GM19240 (cell line): ENCODE measurements around the gene CMBL.
"Not testable (repeated sequence)": the region's sequence is repeated elsewhere in the genome, so short reads cannot be mapped to it uniquely, and the experiment has no call there.

Source experiments
- DNase-seq: peaks from one replicate; pipeline ENCODE4 v3.0.0; 2011; ENCODE audit warnings: low spot score; ENCODE audit not compliant: insufficient read length

The CMBL gene

DNA sequence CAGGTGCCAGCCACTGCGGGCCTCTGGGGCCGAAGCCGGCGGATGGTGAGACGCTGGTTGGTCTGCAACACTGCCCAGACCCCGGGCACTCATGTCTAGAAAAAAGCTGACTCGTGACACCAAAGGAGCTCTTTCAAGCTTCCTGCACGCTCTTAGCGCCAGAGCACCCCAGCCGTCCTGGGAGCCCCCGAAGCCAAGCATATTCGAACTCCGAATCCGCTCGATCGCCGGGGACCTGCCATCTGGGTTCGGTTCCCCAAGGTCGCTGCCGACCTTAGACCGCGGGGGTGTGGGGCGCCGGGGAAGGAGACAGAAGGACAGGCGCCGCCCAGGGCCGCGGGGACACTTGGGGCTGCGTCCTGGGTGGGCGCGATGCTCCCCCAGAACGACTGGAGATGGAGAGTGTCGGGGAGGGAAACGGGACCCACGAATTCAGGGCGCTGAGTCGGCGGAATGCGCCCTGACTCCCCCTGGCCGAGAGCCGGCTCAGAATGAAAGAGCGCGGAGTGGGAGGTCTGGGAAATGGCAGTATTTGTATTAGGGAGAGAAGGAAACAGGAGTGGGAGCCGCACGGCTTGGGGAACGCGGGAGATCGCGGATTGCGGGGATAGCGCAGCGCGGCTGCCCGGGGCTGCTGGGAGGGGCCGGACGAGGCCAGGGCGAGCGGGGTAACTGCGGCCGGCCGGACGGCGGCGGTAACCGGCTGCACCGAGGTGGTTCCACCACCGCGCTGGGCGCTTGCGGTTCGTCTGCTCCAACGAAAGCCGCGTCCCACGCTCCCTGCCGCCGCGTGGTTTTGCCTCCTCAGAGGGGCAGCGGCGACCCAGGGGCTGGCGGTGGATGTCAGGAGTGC is 25.7 kb upstream of the CMBL start:
- no peak for DNase-seq

DNA sequence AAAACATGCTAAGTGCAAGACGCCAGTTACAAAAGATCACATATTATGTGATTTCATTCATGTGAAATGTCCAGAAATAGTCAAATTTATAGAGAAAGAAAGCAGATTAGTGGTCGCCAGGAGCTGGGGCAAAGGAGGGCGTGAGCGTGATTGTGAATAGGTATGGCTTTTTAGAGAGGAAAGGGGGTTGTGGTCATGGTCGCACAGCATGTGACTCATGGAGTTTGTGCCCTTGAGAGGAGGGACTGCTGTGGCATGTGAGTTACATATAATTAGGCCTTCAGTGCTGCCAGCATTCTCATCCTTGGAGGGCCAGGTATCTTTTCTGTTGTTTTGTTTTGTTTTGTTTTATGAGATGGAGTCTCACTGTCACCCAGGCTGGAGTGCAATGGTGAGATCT is 24.6 kb upstream of the CMBL start:
- no peak for DNase-seq

DNA sequence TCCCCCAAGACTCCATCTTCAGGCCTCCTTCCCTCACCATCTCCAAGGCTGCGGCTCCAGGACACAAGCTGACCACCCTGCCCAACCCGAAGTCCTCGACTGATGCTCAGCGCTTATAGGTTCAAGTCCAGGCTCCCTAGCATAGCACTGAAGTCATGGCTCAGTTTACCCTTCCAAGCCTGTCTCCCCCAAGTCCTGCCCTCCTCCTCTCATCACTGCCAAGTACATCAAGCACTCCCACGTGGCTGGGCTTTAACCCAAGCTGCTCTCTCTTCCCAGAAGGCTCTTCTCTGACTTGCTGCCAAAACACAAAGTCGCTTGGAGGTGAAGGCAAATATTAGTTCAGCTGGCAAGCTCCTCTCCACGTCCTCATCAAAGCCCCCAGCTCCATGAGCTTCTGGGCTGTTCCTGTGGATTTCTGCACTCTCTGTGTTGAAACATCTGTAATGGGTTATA is 23.7 kb upstream of the CMBL start:
- no peak for DNase-seq

DNA sequence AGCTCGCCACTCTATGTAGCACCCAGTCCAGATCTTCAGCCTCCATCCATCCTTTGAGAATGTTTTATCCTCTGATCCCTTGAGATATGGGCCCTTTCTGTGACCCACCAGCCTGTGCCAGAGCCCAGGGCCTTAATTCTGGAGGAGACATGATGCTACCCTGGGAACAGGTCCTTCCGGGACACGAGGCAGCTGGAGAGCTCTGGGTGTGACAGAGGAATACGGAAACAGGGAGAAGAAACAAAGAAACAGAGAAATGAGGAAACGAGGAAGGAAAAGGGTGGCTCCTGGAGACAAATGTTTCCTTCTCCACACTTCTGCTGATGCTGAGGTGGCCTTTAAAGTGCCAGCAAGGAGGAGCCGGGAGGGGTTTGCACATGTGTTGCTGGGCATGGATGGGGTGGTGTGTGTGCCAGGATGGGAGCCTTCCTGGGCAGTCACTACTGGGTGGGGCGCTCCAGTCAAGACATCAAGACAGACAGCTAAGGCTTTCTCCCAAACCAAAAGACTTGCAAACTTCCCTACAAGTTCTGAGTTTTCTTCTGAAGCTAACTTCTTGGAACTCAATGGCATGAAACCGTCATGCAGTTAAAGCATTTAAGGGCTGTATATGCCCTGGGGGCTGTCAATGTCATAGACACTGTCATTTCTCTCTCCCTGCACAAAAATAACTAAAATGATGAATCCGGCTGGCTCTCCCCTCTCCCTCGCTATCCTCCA is 23.0 kb upstream of the CMBL start:
- no peak for DNase-seq

- no peak for DNase-seq
Measured at GRCh38 chr5:10329820-10330481, 22.2 kb upstream of the CMBL start.

GRCh38 chr5:10329446-10329819 is 21.7 kb upstream of the CMBL start:
- no peak for DNase-seq

GRCh38 chr5:10328323-10328722 is 20.6 kb upstream of the CMBL start:
- DNase-seq: no peak

GRCh38 chr5:10324518-10325370 is 17.0 kb upstream of the CMBL start:
- DNase-seq: no peak

DNA sequence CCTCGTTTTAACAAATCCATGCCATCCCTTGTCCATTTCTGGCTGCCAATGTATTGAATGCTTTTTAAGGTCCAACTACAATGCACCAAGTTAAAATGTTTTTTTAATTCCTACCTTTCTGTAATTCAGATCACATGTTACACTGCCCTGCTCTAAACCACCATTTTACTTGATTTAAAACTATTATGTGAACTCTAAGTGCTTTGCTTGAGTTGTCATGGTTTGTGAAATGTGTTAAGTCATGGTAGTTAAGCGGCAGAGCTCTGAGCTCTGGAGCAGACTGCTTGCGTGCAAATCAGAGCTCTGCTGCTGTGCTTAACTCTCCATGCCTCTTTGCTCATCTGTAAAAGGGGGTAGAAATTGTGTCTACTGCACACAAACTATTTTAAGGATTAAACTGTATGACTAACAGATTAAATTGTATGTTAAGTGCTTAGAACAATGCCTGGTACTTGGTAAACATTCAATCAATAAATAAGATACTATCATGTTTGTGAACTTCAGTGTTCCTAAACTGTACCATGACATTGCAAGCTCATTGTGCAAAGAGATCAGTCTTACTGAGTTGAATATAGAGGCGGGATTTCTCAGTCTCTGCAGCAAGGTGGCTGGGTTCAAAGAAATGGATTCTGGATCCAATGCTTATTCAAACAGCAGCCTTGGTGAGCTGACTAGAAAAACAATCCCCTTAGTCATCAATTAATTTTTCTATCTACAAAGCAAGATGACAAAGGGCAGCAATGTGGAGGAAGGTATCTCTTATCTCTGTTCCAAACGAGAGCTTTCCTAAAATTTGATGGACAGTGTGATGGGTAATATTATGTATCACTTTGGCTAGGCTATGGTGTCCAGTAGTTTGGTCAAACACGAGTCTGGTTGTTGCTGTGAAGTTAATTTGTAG is 16.1 kb upstream of the CMBL start:
- DNase-seq: no peak

- DNase-seq: no peak
Measured at GRCh38 chr5:10321882-10322281, 14.2 kb upstream of the CMBL start.

- DNase-seq: no peak
Measured at GRCh38 chr5:10320793-10321192, 13.1 kb upstream of the CMBL start.

DNA sequence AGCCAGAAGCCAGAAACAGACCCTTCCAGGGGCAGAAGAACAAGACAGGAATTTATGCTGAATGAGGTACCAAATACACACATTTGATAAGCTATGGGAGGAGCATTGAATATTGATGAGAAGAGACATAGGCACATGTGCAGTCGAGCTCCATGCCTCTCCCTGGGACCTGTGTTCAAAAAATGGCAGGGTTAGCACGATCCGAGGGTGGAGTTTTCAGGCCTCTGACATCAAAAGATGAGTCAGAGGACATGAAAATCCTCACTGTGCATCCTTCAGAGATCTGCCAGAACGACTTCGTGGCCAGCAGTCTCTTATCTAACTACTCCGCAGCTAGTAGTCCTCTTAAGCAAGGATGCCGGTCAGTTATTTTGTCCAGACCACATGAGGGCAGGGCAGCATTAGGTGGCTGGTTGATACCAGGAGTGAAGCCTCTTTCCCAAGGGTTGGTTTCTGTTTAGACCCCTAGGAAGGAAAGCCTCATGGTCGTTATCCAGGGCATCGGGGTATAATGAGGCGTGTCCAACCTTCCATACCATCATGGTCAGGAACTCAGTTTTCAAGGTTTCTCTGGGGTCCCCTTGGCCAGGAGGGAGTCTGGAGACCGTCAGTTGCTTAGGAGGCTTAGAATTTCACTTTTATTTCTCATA is 11.6 kb upstream of the CMBL start:
- DNase-seq: no peak

DNA sequence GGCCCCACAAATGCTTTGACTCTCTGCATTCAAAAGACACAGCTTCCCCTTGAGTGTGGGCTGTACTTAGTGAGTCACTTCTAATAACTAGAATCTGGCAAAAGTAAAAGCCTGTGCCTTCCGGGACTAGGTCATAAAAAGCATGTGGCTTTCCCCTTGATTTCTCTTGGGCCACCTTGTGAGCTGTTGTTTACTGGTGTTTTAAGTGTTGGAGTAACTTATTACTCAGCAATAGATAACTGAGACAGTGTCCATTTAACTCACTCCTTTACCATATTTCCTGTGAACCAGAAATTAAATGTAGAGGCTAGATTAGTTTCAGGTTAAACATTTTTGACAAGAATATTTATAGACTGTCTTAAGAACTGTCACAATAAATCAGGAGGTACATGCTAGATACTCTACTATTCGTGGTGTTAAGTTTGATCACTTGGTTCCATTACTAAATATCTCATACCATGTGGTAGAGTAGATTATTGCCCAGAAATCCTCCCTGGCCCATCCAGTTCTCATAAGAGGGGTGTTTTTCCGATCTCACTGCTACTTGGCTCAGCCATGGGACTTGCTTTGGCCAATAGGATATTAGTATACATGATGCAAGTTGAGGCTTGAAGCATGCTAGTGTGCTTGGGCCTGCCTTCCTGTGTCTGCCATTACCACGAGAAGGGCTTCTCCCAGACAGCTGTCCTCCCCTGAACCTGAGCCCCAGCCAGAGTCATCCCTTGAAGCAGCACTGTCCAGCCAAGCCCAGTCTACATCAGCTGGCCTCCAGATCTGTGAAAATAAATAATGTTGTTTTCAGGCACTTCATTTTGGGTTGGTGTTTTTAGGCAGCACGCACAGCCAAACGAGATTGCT is 10.4 kb upstream of the CMBL start:
- no peak for DNase-seq

GRCh38 chr5:10315824-10316509 is 8.3 kb upstream of the CMBL start:
- DNase-seq: no peak

DNA sequence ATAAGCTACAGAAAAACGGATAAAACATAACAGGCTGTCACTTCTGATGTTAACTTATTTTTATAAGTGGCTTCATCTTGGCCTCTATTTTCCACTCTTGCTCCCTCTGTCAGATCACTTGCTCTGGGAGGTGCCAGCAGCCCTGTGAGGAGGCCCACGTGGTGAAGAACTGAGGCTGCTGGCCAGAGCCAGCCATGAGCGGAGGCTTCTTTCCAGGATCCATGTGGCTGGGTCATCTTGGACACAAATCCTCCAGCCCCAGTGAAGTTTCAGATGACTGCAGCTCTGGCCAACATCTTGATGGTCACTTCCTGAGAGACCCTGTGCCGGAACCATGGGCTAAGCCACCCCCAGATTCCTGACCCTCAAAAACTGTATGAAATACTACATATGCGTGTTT is 7.5 kb upstream of the CMBL start:
- no peak for DNase-seq

- DNase-seq: no peak
Measured at GRCh38 chr5:10311595-10312425, 4.1 kb upstream of the CMBL start.

DNA sequence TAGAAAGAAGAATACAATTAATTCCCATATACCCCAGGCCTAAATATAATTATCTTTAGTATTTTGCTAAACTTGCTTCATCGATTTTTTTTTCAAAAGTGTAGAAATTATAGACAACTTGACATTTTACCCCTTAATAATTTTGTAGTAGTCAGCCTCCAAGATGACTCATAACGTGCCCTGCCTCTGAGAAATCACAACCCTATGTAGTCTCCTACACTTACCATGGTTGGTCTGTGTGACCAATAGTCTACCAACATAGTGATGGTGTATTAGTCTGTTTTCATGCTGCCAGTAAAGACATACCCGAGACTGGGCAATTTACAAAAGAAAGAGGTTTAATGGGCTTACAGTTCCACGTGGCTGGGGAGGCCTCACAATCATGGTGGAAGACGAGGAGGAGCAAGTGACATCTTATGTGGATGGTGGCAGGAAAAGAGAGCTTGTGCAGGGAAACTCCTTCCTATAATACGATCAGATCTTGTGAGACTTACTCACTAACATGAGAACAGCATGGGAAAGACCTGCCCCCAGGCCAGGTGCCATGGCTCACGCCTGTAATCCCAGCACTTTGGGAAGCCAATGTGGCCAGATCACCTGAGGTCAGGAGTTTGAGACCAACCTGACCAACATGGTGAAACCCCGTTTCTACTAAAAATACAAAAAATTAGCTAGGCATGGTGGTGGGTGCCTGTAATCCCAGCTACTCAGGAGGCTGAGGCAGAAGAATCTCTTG is 3.3 kb upstream of the CMBL start:
- DNase-seq: not testable (repeated sequence)
